Measurements from ENCODE around the gene DCANP1. TPM values are rescaled to one million over a fixed set of nuclear protein-coding genes. Genes with fewer than 3 reads are reported as not detected.

DCANP1 gene
- total RNA-seq, 2 experiments from 2014 or later = 0.08 TPM; not detected in 1

DNA sequence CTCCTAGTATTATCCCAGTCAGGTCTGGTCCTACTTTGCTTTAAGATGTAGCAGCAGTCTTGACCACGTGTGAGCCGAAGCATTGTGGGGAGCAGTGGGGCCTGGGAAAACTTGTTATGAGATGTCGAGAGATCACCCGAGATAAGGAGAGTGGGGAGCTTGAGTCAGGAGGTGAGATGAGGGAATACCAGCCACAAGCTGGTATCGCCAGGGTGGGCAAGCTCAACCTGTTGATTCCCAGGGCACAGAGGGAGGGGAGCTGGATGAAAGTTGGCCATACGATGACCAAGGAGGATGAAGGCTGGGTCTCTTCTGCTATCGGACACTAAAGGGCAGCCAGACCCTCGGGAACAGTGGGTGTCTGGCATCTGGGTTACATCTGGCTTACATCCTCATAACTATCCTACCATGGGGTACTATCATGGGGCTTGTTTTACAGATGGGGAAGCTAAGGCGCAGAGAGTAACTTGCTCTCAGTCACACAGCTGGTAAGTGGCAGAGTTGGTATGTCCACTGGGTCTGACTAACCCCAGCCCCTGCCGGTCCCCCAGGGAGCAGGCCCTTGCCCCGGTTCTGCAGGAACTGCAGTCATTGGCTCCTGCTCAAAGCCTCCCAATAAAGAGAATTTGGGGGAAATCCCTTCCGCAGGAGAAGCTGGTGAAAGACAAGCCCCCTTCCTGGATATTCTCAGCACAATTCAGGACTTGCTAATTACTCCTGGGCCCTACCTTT lies 18.4 kb upstream of the DCANP1 start:
- Histone ChIP-seq H3K36me3 (ENCODE audit: insufficient read depth, low read length) (no peaks in the 10 kb centered on the region), H3K4me1 (ENCODE audit: insufficient read depth, low read length) (peaks cover 14% of the 10 kb centered on the region), H3K27ac (ENCODE audit: low read depth in 1 of 2, low read length in 2 of 2) (no peak overlapping the region), H3K27me3 (ENCODE audit: control insufficient read depth in 1 of 2, insufficient read depth in 2 of 2, low read length in 2 of 2) (peaks cover 17 to 26% of the 10 kb centered on the region in 2 experiments), H3K9me3 (ENCODE audit: control insufficient read depth in 1 of 2, insufficient read depth in 1 of 2, low read length in 2 of 2) (no peaks in the 10 kb centered on the region), H3K4me3 (ENCODE audit: low read length) (no peak overlapping the region)
- no peak for DNase-seq
- intact Hi-C loops (cut with DNase I, micrococcal nuclease) = loop anchor here (5.0 to 10.0 kb wide), 4 partner anchors 87 to 749 kb away; no protein-coding TSS in a partner anchor
- Mint-ChIP-seq H3K4me1 (ENCODE audit: low read depth) (peaks cover 11% of the 10 kb centered on the region), H3K27ac (no peak overlapping the region), H3K4me3 (no peak overlapping the region), H3K36me3 (ENCODE audit: low read depth) (no peaks in the 10 kb centered on the region), H3K9me3 (no peaks in the 10 kb centered on the region), H3K27me3 (peaks cover 65% of the 10 kb centered on the region)
- TF ChIP-seq, protein P1, sequence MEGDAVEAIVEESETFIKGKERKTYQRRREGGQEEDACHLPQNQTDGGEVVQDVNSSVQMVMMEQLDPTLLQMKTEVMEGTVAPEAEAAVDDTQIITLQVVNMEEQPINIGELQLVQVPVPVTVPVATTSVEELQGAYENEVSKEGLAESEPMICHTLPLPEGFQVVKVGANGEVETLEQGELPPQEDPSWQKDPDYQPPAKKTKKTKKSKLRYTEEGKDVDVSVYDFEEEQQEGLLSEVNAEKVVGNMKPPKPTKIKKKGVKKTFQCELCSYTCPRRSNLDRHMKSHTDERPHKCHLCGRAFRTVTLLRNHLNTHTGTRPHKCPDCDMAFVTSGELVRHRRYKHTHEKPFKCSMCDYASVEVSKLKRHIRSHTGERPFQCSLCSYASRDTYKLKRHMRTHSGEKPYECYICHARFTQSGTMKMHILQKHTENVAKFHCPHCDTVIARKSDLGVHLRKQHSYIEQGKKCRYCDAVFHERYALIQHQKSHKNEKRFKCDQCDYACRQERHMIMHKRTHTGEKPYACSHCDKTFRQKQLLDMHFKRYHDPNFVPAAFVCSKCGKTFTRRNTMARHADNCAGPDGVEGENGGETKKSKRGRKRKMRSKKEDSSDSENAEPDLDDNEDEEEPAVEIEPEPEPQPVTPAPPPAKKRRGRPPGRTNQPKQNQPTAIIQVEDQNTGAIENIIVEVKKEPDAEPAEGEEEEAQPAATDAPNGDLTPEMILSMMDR (IDR thresholded peaks at IDR 0.05) = no peak
- ATAC-seq (ENCODE audit: poor library complexity) = no peak
- CTCF ChIA-PET = interaction anchor here (1.9 to 2.1 kb wide), 2 partner anchors 88 to 100 kb away, joined by 4 to 9 read pairs; no protein-coding TSS in a partner anchor
- POLR2A ChIA-PET = interaction anchor here (0.8 kb wide), 1 partner anchor 87 kb away, joined by 3 read pairs; no protein-coding TSS in a partner anchor

DNA sequence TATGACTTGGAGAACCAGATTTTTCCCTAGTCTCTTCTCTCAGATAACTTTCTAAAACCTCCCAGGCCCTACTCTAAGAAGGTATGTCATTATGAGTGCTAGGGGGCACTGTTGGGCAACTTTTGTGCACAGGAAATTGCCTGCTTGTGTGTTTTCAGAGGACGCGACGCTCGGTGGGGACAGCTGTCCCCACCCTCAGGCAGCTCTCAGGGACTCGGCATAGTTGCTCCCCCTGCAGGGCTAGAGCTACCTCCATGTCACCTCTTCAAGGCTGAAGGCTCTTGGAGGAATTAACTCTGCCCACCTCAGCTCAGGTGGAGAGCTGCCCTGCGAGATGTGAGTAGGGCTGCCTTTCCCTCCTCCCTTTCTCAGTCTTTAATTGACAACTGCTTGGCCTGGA lies 15.2 kb upstream of the DCANP1 start:
- Mint-ChIP-seq H3K36me3 (ENCODE audit: low read depth) (no peaks in the 10 kb centered on the region), H3K27ac (no peak overlapping the region), H3K27me3 (peaks cover 56% of the 10 kb centered on the region), H3K9me3 (no peaks in the 10 kb centered on the region), H3K4me1 (ENCODE audit: low read depth) (peaks cover 11% of the 10 kb centered on the region), H3K4me3 (no peak overlapping the region)
- H3K27ac ChIP-seq (ENCODE audit: low read depth in 1 of 2, low read length in 2 of 2) = no peak overlapping the region
- POLR2A ChIA-PET = no interaction called here
- intact Hi-C loops (cut with DNase I, micrococcal nuclease) = loop anchor here (2.0 to 10.0 kb wide), 4 partner anchors 90 to 752 kb away; no protein-coding TSS in a partner anchor
- no peak overlapping the region for H3K4me3 ChIP-seq (ENCODE audit: low read length)
- TF ChIP-seq, protein P1 (IDR thresholded peaks at IDR 0.05) = peak; percentile 45
- no peaks in the 10 kb centered on the region for H3K9me3 ChIP-seq (ENCODE audit: control insufficient read depth in 1 of 2, insufficient read depth in 1 of 2, low read length in 2 of 2)
- peaks cover 14% of the 10 kb centered on the region for H3K4me1 ChIP-seq (ENCODE audit: insufficient read depth, low read length)
- CTCF ChIA-PET = interaction anchor here (0.9 to 2.8 kb wide), 3 partner anchors 28 to 104 kb away, joined by 3 to 11 read pairs (median 6); no protein-coding TSS in a partner anchor
- H3K36me3 ChIP-seq (ENCODE audit: insufficient read depth, low read length) = no peaks in the 10 kb centered on the region
- peaks cover 17 to 26% of the 10 kb centered on the region in 2 experiments for H3K27me3 ChIP-seq (ENCODE audit: control insufficient read depth in 1 of 2, insufficient read depth in 2 of 2, low read length in 2 of 2)
- ATAC-seq (ENCODE audit: poor library complexity) (peak; percentile 81), DNase-seq (peak; percentile 5 to 78 (median 42))

DNA sequence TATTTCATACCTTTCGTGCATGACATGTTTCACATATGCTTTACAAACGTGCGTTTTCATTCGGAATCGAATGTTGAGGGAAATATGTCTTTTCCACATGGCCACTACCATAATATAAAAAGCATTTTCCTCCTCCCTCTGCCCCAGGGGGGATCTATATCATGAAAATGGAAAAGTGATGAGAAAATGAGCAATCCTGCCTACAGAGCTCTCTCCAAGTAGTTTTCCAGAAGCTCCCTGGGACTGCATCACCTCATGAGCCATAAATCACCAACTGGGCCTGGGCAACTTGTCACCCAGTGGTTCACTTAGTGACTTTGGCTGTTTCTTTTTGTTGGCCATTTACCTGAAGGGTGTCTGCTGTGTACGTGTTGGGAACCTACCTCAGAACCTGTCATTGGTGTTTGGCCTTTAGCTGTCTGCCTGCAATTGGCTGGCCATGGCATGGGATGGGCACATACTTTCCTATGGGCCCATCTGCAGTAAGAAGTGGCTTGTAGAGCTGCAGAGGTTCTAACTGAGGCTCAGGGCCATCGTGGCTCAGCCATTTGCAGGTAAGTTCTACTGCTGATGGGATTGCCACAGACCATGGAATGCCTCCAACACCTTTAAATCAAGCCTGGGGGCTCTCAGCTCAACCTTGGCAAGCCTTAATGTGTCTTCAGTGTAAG lies 14.5 kb upstream of the DCANP1 start:
- Histone ChIP-seq H3K9me3 (ENCODE audit: control insufficient read depth in 1 of 2, insufficient read depth in 1 of 2, low read length in 2 of 2) (no peaks in the 10 kb centered on the region), H3K4me3 (ENCODE audit: low read length) (no peak overlapping the region), H3K27me3 (ENCODE audit: control insufficient read depth in 1 of 2, insufficient read depth in 2 of 2, low read length in 2 of 2) (peaks cover 16 to 24% of the 10 kb centered on the region in 2 experiments), H3K4me1 (ENCODE audit: insufficient read depth, low read length) (peaks cover 13% of the 10 kb centered on the region), H3K36me3 (ENCODE audit: insufficient read depth, low read length) (no peaks in the 10 kb centered on the region), H3K27ac (ENCODE audit: low read depth in 1 of 2, low read length in 2 of 2) (no peak overlapping the region)
- H3K4me1 Mint-ChIP-seq (ENCODE audit: low read depth) = peaks cover 11% of the 10 kb centered on the region
- no peaks in the 10 kb centered on the region for H3K9me3 Mint-ChIP-seq
- peaks cover 59% of the 10 kb centered on the region for H3K27me3 Mint-ChIP-seq
- DNase-seq (no peak), ATAC-seq (ENCODE audit: poor library complexity) (no peak)
- intact Hi-C loops (cut with DNase I, micrococcal nuclease) = loop anchor here (2.0 to 10.0 kb wide), 4 partner anchors 91 to 753 kb away; no protein-coding TSS in a partner anchor
- POLR2A ChIA-PET = no interaction called here
- TF ChIP-seq, protein P1 (IDR thresholded peaks at IDR 0.05) = no peak
- H3K27ac Mint-ChIP-seq = no peak overlapping the region
- H3K4me3 Mint-ChIP-seq = no peak overlapping the region
- CTCF ChIA-PET = interaction anchor here (0.9 to 2.8 kb wide), 3 partner anchors 28 to 105 kb away, joined by 3 to 11 read pairs (median 6); no protein-coding TSS in a partner anchor
- H3K36me3 Mint-ChIP-seq (ENCODE audit: low read depth) = no peaks in the 10 kb centered on the region
